Aorta (tissue), 5 donors: Measurements from ENCODE around the gene SUPT5H. TPM values are rescaled to one million over a fixed set of nuclear protein-coding genes. Genes with fewer than 3 reads are reported as not detected.

ENCODE experiments used
- ATAC-seq: fragments of 200-7000 bp; cut with Tn5 transposase; one replicate; pipeline ENCODE4 v1.9.1; 2022; ENCODE audit warnings: moderate library complexity; ENCODE audit not compliant: low FRiP score
- DNase-seq, 2 donors: peaks; one replicate each; pipeline ENCODE4 v3.0.0-alpha.2; 2020
- H3K27ac ChIP-seq, 2 donors: one replicate each; pipeline ENCODE4 v1.5.1; 2013; ENCODE audit warnings: low read length in 2 of 2, mild to moderate bottlenecking in 2 of 2, moderate library complexity in 2 of 2, control low read depth in 1 of 2, inconsistent platforms in 1 of 2, low read depth in 1 of 2
- H3K27me3 ChIP-seq, 2 donors: one replicate each; pipeline ENCODE4 v1.6.1; 2013; ENCODE audit warnings: control low read depth in 1 of 2, low read length in 1 of 2, mild to moderate bottlenecking in 1 of 2, moderate library complexity in 1 of 2; ENCODE audit not compliant: insufficient read depth in 2 of 2, control insufficient read depth in 1 of 2
- H3K36me3 ChIP-seq, 2 donors: one replicate each; pipeline ENCODE4 v1.6.1; 2013; ENCODE audit warnings: control low read depth in 1 of 2, low read length in 1 of 2, mild to moderate bottlenecking in 1 of 2; ENCODE audit not compliant: insufficient read depth in 2 of 2, control insufficient read depth in 1 of 2
- H3K4me1 ChIP-seq, 2 donors: one replicate each; pipeline ENCODE4 v1.6.1; 2013; ENCODE audit warnings: low read length in 2 of 2, control low read depth in 1 of 2, mild to moderate bottlenecking in 1 of 2, moderate library complexity in 1 of 2; ENCODE audit not compliant: insufficient read depth in 2 of 2, control insufficient read depth in 1 of 2
- H3K4me3 ChIP-seq, 2 donors: one replicate each; pipeline ENCODE4 v1.5.1; 2013; ENCODE audit warnings: low read length in 2 of 2, control low read depth in 1 of 2, mild to moderate bottlenecking in 1 of 2
- H3K9me3 ChIP-seq: one replicate; pipeline ENCODE4 v1.6.1; 2013; ENCODE audit warnings: mild to moderate bottlenecking, low read length; ENCODE audit not compliant: control insufficient read depth
- WGBS, 2 donors: extraction: QIAGEN DNeasy Blood & Tissue Kit; methylation state at CpG; one replicate each; pipeline ENCODE4 v1.1.7; 2013; 5-methylcytosine and 5-hydroxymethylcytosine counted together
- intact Hi-C, 2 donors: fragments of 100-400 bp; cut with DNase I; formaldehyde crosslinking; loops; one replicate each; pipeline versions ENCODE4 v1.14.2 to v1.15.0; 2022
- polyA plus RNA-seq, 2 donors: library from polyadenylated mRNA; stranded (reverse); fragments of 200-250 nt; gene quantifications; one replicate each; pipeline ENCODE4 v1.2.3, GENCODE V29; 2013
- total RNA-seq, 2 donors: library from RNA; stranded (reverse); fragmentation: NEBNext Ultra II Directional; extraction: Animal tissue kit (Norgen Biotek cat#: 25700); gene quantifications; one replicate each; pipeline ENCODE4 v1.2.1, GENCODE V29; 2021
- donor health status: healthy with polysubstance abuse.
- donor health status: Bipolar disorder and iron deficiency.
- donor health status: DM: no; HTN: no; CAD: no.
- donor health status: DM: no; HTN: no; CAD: no.
- donor health status: DM: yes; HTN: yes; CAD: no.

Gene SUPT5H
- total and polyA plus RNA-seq, 4 donors, result 56.1 to 170 (median 96.5) TPM

- intact Hi-C loops, result no loop called here
- ATAC-seq (no peak), DNase-seq (no peak)
- WGBS, 2 donors, result 76 to 77% methylated on average over 10 of the region's 10 CpGs
- no peaks in the 10 kb centered on the region for H3K27me3 ChIP-seq
- no peaks in the 10 kb centered on the region for H3K9me3 ChIP-seq
- H3K27ac ChIP-seq, result no peak overlapping the region
- no peak overlapping the region for H3K4me3 ChIP-seq
- H3K36me3 ChIP-seq, result peaks cover 3 to 5% of the 10 kb centered on the region in 2 donors
- no peaks in the 10 kb centered on the region for H3K4me1 ChIP-seq
Measured at GRCh38 chr19:39489756-39490155, 44.4 kb downstream of the SUPT5H start.

- H3K36me3 ChIP-seq, result peaks cover 0 to 5% of the 10 kb centered on the region in 2 donors
- no peaks in the 10 kb centered on the region for H3K9me3 ChIP-seq
- DNase-seq, result no peak
- no peaks in the 10 kb centered on the region for H3K4me1 ChIP-seq
- no peaks in the 10 kb centered on the region for H3K27me3 ChIP-seq
- no peak overlapping the region for H3K4me3 ChIP-seq
- intact Hi-C loops, result no loop called here
- no peak overlapping the region for H3K27ac ChIP-seq
- no peak for ATAC-seq
- 91 to 93% methylated on average over 6 of the region's 6 CpGs for WGBS, 2 donors
Measured at GRCh38 chr19:39492225-39492624, 46.8 kb downstream of the SUPT5H start.

- Histone ChIP-seq H3K4me3 (no peak overlapping the region), H3K36me3 (peaks cover 0 to 5% of the 10 kb centered on the region in 2 donors), H3K27ac (no peak overlapping the region), H3K4me1 (no peaks in the 10 kb centered on the region), H3K27me3 (no peaks in the 10 kb centered on the region), H3K9me3 (no peaks in the 10 kb centered on the region)
- intact Hi-C loops, result no loop called here
- DNase-seq (no peak), ATAC-seq (no peak)
- 78 to 82% methylated on average over 2 to 3 of the region's 3 CpGs for WGBS, 2 donors
Measured at GRCh38 chr19:39492788-39493187, 47.4 kb downstream of the SUPT5H start.

GRCh38 chr19:39494661-39495060, 49.3 kb downstream of the SUPT5H start:
- Histone ChIP-seq H3K9me3 (no peaks in the 10 kb centered on the region), H3K4me1 (no peaks in the 10 kb centered on the region), H3K4me3 (no peak overlapping the region), H3K27ac (no peak overlapping the region), H3K36me3 (no peaks in the 10 kb centered on the region), H3K27me3 (no peaks in the 10 kb centered on the region)
- ATAC-seq (no peak), DNase-seq (no peak)
- 73 to 76% methylated on average over 5 of the region's 5 CpGs for WGBS, 2 donors
- intact Hi-C loops, result no loop called here

GRCh38 chr19:39496063-39496462, 50.7 kb downstream of the SUPT5H start:
- intact Hi-C loops, result no loop called here
- WGBS, 2 donors, result 79 to 81% methylated on average over 5 of the region's 5 CpGs
- H3K27me3 ChIP-seq, result no peaks in the 10 kb centered on the region
- no peak overlapping the region for H3K4me3 ChIP-seq
- H3K36me3 ChIP-seq, result no peaks in the 10 kb centered on the region
- ATAC-seq (no peak), DNase-seq (no peak)
- H3K4me1 ChIP-seq, result no peaks in the 10 kb centered on the region
- no peak overlapping the region for H3K27ac ChIP-seq
- no peaks in the 10 kb centered on the region for H3K9me3 ChIP-seq

GRCh38 chr19:39497701-39497995, 52.3 kb downstream of the SUPT5H start:
- Histone ChIP-seq H3K4me1 (no peaks in the 10 kb centered on the region), H3K27ac (no peak overlapping the region), H3K4me3 (no peak overlapping the region), H3K9me3 (no peaks in the 10 kb centered on the region), H3K27me3 (no peaks in the 10 kb centered on the region), H3K36me3 (no peaks in the 10 kb centered on the region)
- no peak for ATAC-seq
- intact Hi-C loops, result no loop called here
- no peak for DNase-seq
- WGBS, 2 donors, result 1% methylated on average over 7 of the region's 7 CpGs

- intact Hi-C loops, result no loop called here
- Histone ChIP-seq H3K27ac (no peak overlapping the region), H3K27me3 (no peaks in the 10 kb centered on the region), H3K4me3 (no peak overlapping the region), H3K4me1 (no peaks in the 10 kb centered on the region), H3K9me3 (no peaks in the 10 kb centered on the region), H3K36me3 (no peaks in the 10 kb centered on the region)
- ATAC-seq (no peak), DNase-seq (peak in 1 of 2 donors; percentile 55)
- 1% methylated on average over 40 of the region's 40 CpGs for WGBS, 2 donors
Measured at GRCh38 chr19:39497996-39498797, 52.8 kb downstream of the SUPT5H start.

- 1% methylated on average over 41 to 60 of the region's 60 CpGs for WGBS, 2 donors
- Histone ChIP-seq H3K27ac (no peak within 1 kb of the TSS), H3K4me1 (no peaks in the 10 kb centered on the region), H3K4me3 (no peak within 1 kb of the TSS), H3K27me3 (no peaks in the 10 kb centered on the region), H3K9me3 (no peaks in the 10 kb centered on the region), H3K36me3 (no peaks in the 10 kb centered on the region)
- no peak for DNase-seq
- intact Hi-C loops, result no loop called here
- ATAC-seq, result no peak
Measured at GRCh38 chr19:39498798-39499642, 53.6 kb downstream of the SUPT5H start, which contains the start of gene DLL3. TSS of gene DLL3 (plus strand) at chr19:39498947. CDS start at chr19:39498975, 28 bp downstream.

- Histone ChIP-seq H3K4me1 (no peaks in the 10 kb centered on the region), H3K27ac (no peak overlapping the region), H3K27me3 (no peaks in the 10 kb centered on the region), H3K36me3 (no peaks in the 10 kb centered on the region), H3K4me3 (no peak overlapping the region), H3K9me3 (no peaks in the 10 kb centered on the region)
- DNase-seq, result no peak
- intact Hi-C loops, result no loop called here
- 75 to 78% methylated on average over 8 of the region's 8 CpGs for WGBS, 2 donors
- ATAC-seq, result no peak
Measured at GRCh38 chr19:39499932-39500331, 54.5 kb downstream of the SUPT5H start.
